Epithelial cell of esophagus (primary cell): Measurements from ENCODE around the gene POLD4.

Experiments
- DNase-seq: peaks from one replicate; pipeline ENCODE4 v3.0.0; 2010; ENCODE audit warnings: low read depth
- H3K4me3 ChIP-seq: 2 replicates; pipeline ENCODE4 v1.5.1; 2011; ENCODE audit warnings: mild to moderate bottlenecking, low read length, control low read depth
- TF ChIP-seq, protein P1 (sequence below): IDR thresholded peaks from 2 replicates; pipeline ENCODE4 v1.5.1; 2011; ENCODE audit warnings: low read depth, mild to moderate bottlenecking, low read length, control low read depth, inconsistent platforms; ENCODE audit not compliant: insufficient read depth; ENCODE audit errors: missing control alignments

POLD4 gene

DNA sequence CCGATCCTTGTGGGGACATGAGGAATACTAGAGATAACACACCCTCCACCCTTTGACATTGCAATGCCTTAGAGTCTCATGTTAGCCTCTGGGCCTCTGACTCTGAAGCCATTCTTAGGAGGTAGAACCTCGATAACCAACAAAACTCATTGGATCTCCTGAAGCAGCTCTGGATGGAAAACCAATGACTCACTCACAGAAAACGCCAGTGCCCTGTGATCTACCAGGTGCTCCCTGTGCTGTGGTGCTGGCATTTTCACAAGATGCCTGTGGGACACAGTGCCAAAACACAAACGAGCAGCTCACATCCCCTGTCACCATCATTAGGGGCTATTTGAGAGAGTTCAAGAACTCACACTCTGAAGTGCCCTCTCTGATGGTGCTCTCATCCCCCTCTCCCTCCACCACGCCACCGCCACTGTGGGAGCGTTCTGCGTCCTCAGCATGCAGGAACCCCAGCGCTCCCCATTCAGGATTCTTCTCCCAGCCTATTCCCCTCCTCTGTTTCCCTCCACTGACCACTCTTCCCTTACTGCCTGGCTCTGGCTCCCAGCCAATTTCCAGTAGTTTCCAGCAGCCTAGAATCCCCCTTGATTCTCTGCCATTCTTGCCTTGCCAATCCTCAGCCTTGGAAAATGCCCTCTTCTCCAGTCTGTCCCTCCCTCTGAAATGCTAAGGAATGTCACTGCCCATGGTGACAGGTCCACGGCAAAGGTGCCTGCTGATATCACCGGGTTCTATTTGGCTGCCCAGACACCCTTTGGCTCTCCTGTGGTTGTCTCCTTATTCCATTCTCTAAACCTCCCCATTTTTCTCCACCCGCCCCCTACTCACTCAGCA is 4.7 kb upstream of the POLD4 start:
- DNase-seq, result peak; percentile 72
- H3K4me3 ChIP-seq, result no peak overlapping the region

GRCh38 chr11:67356864-67357561 is 3.7 kb upstream of the POLD4 start:
- no peak overlapping the region for H3K4me3 ChIP-seq
- peak; percentile 76 for DNase-seq
- TF ChIP-seq, protein P1, sequence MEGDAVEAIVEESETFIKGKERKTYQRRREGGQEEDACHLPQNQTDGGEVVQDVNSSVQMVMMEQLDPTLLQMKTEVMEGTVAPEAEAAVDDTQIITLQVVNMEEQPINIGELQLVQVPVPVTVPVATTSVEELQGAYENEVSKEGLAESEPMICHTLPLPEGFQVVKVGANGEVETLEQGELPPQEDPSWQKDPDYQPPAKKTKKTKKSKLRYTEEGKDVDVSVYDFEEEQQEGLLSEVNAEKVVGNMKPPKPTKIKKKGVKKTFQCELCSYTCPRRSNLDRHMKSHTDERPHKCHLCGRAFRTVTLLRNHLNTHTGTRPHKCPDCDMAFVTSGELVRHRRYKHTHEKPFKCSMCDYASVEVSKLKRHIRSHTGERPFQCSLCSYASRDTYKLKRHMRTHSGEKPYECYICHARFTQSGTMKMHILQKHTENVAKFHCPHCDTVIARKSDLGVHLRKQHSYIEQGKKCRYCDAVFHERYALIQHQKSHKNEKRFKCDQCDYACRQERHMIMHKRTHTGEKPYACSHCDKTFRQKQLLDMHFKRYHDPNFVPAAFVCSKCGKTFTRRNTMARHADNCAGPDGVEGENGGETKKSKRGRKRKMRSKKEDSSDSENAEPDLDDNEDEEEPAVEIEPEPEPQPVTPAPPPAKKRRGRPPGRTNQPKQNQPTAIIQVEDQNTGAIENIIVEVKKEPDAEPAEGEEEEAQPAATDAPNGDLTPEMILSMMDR, result peak; percentile 98

More for the DNA sequence above, 4.7 kb upstream of the POLD4 start:
- TF ChIP-seq, protein P1, result no peak

DNA sequence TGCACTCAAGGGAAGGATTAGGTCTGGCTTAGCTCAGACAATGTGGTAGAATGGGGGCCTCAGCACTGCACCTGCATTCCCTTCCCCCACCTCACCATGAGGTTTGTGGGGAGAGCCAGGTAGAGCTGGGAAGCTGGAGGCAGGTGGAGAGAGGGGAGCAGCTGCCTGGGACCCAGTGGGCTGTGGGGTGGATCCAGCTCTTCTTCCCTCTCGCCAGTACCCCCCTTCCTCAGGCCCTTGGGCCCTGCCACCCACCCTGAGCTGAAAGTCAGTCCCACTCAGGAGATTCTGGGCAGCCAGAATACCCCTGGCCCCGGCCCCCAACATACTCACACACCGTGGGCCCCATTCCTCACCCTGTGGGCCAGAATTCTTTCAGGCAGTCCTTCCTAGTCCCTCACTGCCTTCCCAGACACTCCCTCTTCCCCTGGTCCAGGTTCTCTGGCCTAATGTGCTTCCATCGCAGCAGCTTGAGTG is 3.1 kb upstream of the POLD4 start:
- no peak for DNase-seq
- no peak overlapping the region for H3K4me3 ChIP-seq
- TF ChIP-seq, protein P1, result no peak

DNA sequence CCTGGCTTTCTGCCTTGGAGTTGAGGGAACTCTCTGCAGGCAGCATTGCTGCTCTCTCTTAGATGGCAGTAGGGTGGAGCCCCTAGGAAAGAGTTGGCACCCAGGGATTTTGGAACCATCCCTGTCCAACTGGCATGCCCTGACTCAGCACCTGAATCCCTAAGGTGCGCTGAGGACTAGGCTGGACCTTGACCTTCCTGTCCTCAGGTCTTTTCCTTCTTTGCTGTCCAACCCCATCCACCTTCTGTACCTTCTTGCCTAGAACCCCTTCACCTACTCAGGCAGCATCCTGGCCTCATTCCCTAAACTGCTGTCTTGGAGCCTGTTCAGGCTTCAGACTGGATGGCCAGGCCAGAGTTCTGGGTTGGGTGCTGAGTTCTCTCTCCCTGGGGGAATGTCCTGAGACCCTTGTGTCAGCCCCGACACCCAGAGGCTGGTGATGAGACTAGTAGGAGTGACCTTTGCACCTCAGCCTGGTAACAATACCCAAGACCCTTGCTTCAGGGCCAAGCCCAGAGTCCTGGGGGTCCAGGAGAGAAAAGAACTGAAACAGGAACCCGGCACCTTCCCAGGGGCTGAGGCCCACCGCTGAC is 2.5 kb upstream of the POLD4 start:
- no peak for DNase-seq
- no peak overlapping the region for H3K4me3 ChIP-seq
- TF ChIP-seq, protein P1, result no peak

DNA sequence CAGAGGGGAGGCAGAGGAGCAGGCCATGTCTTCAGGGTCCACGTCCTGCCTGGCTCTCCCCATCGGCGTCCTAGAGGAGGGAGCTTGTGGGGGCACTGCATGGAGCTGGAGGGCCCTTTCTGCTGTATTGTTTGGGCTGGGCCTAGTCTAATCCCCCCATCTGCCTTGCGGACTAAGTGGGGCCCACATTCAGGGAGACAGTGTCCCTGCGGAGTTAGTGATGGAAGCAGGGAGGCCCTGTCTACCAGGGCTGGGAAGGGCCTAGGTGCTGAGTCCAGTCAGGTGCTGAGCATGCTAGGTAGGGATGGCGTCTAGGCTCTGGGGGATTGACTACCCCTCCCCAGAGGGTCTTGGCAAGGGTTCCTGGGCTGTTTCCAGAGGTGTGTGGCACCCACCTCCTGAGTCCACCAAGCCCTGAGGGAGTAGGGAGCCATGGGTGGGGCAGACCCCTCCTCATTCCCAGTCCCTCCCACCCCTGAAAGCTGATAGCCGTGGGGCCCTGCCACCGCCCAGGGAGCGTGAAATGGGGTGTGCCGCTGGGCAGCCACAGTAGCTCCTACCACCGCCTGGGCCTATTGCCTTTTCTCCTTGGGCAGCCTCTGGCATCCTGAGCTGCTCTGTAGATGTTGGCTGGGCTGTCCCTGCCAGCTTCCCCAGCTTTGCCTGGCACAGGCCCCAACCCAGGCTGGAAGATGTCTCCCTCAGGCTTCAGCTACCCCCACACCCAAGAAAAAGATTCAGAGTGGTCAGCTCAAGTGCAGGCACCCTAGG is 1.9 kb upstream of the POLD4 start:
- no peak overlapping the region for H3K4me3 ChIP-seq
- no peak for DNase-seq
- TF ChIP-seq, protein P1, result no peak
